Urinary bladder (tissue), 2 donors: ENCODE results near the gene RFT1. TPM values are rescaled to one million over a fixed set of nuclear protein-coding genes. Genes with fewer than 3 reads are reported as not detected.

Source experiments
- polyA plus RNA-seq: library from polyadenylated mRNA; stranded (reverse); fragments of 200-250 nt; gene quantifications from one replicate; pipeline ENCODE4 v1.2.3, GENCODE V29; 2013
- total RNA-seq: library from RNA; depleted of rRNA; stranded (reverse); fragments of >200 nt; gene quantifications from one replicate; pipeline ENCODE4 v1.2.3, GENCODE V29; 2014
- donor health status: healthy.

Gene RFT1
- total and polyA plus RNA-seq, 2 donors: 11.5 to 14.2 TPM

Other genes with a start within 250 kb of the RFT1 start
- 11.8 TPM for gene STIMATE, start 232.9 kb downstream of the RFT1 start, total RNA-seq
- 17.6 TPM for gene STIMATE, start 232.9 kb downstream of the RFT1 start, polyA plus RNA-seq
- gene SFMBT1, start 84.4 kb downstream of the RFT1 start, total RNA-seq: 17.8 TPM
- gene SFMBT1, start 84.4 kb downstream of the RFT1 start, polyA plus RNA-seq: 5.5 TPM
- gene PRKCD, start 30.8 kb upstream of the RFT1 start, total RNA-seq: 5.2 TPM
- 23.8 TPM for gene PRKCD, start 30.8 kb upstream of the RFT1 start, polyA plus RNA-seq
- gene TKT, start 125.6 kb upstream of the RFT1 start, total RNA-seq: 66.5 TPM
- gene TKT, start 125.6 kb upstream of the RFT1 start, polyA plus RNA-seq: 449 TPM
- gene DCP1A, start 217.1 kb upstream of the RFT1 start, total RNA-seq: 20.9 TPM
- gene DCP1A, start 217.1 kb upstream of the RFT1 start, polyA plus RNA-seq: 13.8 TPM